ENCODE measurements around the gene RBM33. TPM values are rescaled to one million over a fixed set of nuclear protein-coding genes. Genes with fewer than 3 reads are reported as not detected.

Gene RBM33
- total and polyA plus RNA-seq, 8 donors, result 7.5 to 182 (median 60.5) TPM

DNA sequence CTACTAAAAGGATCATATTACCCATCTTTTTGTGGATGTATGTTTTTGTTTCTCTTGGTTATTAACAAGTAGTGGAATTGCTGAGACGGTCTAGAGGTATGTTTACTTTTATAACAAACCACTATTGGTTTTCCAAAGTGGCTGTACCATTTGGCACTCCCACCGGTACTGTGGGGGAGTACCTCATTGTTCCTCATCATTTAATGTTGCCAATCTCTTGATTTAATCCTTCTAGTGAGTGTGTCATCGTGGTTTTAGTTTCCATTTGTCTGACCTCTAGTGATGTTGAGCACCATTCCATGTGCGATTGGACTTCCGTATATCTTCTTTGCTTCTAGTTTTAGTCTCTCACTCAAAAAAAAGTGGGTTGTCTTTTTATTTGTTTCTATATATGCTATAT, 50.4 kb downstream of the RBM33 start:
- TF ChIP-seq POLR2A (IDR thresholded peaks at IDR 0.05), result no peak
- TF ChIP-seq POLR2AphosphoS5 (IDR thresholded peaks at IDR 0.05), result no peak
- no peak for TF ChIP-seq EP300 (IDR thresholded peaks at IDR 0.05)
- TF ChIP-seq, protein P1, sequence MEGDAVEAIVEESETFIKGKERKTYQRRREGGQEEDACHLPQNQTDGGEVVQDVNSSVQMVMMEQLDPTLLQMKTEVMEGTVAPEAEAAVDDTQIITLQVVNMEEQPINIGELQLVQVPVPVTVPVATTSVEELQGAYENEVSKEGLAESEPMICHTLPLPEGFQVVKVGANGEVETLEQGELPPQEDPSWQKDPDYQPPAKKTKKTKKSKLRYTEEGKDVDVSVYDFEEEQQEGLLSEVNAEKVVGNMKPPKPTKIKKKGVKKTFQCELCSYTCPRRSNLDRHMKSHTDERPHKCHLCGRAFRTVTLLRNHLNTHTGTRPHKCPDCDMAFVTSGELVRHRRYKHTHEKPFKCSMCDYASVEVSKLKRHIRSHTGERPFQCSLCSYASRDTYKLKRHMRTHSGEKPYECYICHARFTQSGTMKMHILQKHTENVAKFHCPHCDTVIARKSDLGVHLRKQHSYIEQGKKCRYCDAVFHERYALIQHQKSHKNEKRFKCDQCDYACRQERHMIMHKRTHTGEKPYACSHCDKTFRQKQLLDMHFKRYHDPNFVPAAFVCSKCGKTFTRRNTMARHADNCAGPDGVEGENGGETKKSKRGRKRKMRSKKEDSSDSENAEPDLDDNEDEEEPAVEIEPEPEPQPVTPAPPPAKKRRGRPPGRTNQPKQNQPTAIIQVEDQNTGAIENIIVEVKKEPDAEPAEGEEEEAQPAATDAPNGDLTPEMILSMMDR (IDR thresholded peaks at IDR 0.05), result no peak
- H3K9me3 ChIP-seq, result no peaks in the 10 kb centered on the region
- WGBS, 5 donors, result 76 to 83% (median 79%) methylated on average over 5 of the region's 5 CpGs
- peaks cover 0 to 3% (median 0%) of the 10 kb centered on the region in 4 donors for H3K36me3 ChIP-seq
- no peak for DNase-seq
- H3K27ac ChIP-seq, result no peak overlapping the region
- H3K4me3 ChIP-seq, result no peak overlapping the region
- intact Hi-C loops (cut with DNase I; ENCODE audit: low total_unique reads), result no loop called here
- peaks cover 0 to 60% (median 27%) of the 10 kb centered on the region in 4 donors for H3K4me1 ChIP-seq
- H3K27me3 ChIP-seq, result no peaks in the 10 kb centered on the region

GRCh38 chr7:155696747-155697146, 52.3 kb downstream of the RBM33 start:
- no peak overlapping the region for H3K4me3 ChIP-seq
- no peak for DNase-seq
- no peaks in the 10 kb centered on the region for H3K27me3 ChIP-seq
- peaks cover 11 to 15% (median 12%) of the 10 kb centered on the region in 4 donors for H3K36me3 ChIP-seq
- no peak for TF ChIP-seq EP300 (IDR thresholded peaks at IDR 0.05)
- TF ChIP-seq POLR2AphosphoS5 (IDR thresholded peaks at IDR 0.05), result no peak
- TF ChIP-seq, protein P1 (IDR thresholded peaks at IDR 0.05), result no peak
- no peak for TF ChIP-seq POLR2A (IDR thresholded peaks at IDR 0.05)
- H3K9me3 ChIP-seq, result no peaks in the 10 kb centered on the region
- H3K4me1 ChIP-seq, result peaks cover 0 to 62% (median 24%) of the 10 kb centered on the region in 4 donors
- 84 to 88% (median 87%) methylated on average over 5 of the region's 5 CpGs for WGBS, 5 donors
- intact Hi-C loops (cut with DNase I; ENCODE audit: low total_unique reads), result no loop called here
- H3K27ac ChIP-seq, result no peak overlapping the region

- peaks cover 17 to 31% (median 31%) of the 10 kb centered on the region in 4 donors for H3K36me3 ChIP-seq
- no peak for TF ChIP-seq POLR2AphosphoS5 (IDR thresholded peaks at IDR 0.05)
- TF ChIP-seq EP300 (IDR thresholded peaks at IDR 0.05), result no peak
- TF ChIP-seq, protein P1 (IDR thresholded peaks at IDR 0.05), result no peak
- no peak for TF ChIP-seq POLR2A (IDR thresholded peaks at IDR 0.05)
- intact Hi-C loops (cut with DNase I; ENCODE audit: low total_unique reads), result no loop called here
- DNase-seq, result no peak
- no peaks in the 10 kb centered on the region for H3K9me3 ChIP-seq
- no peak overlapping the region for H3K4me3 ChIP-seq
- H3K27ac ChIP-seq, result no peak overlapping the region
- peaks cover 0 to 44% (median 21%) of the 10 kb centered on the region in 4 donors for H3K4me1 ChIP-seq
- 40 to 89% (median 84%) methylated on average over 1 of the region's 1 CpG for WGBS, 5 donors
- H3K27me3 ChIP-seq, result no peaks in the 10 kb centered on the region
Measured at GRCh38 chr7:155698633-155699032, 54.2 kb downstream of the RBM33 start.

DNA sequence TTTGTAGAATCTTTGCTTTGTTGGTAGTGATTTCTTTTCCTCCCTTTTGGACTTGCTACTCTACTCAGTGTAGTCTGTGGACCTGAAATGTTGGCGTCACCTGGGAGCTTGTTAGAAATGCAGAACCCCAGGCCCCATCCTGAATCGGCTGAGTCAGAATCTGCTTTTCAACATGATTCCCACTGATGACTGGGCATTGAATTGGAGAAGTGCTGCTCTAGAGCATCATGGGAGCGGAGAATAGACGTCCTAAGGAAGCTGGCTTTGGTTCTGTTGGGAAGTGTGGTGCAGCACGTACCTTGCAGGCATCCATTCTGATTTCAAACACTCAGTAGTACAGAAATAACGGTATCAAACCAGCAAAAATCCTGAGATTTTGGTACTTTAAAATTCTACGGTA, 54.7 kb downstream of the RBM33 start:
- Histone ChIP-seq H3K36me3 (peaks cover 17 to 37% (median 35%) of the 10 kb centered on the region in 4 donors), H3K27ac (no peak overlapping the region), H3K4me1 (peaks cover 0 to 39% (median 18%) of the 10 kb centered on the region in 4 donors), H3K4me3 (no peak overlapping the region), H3K27me3 (no peaks in the 10 kb centered on the region), H3K9me3 (no peaks in the 10 kb centered on the region)
- TF ChIP-seq, protein P1 (IDR thresholded peaks at IDR 0.05), result no peak
- TF ChIP-seq EP300 (IDR thresholded peaks at IDR 0.05), result no peak
- WGBS, 5 donors, result 84 to 93% (median 92%) methylated on average over 7 of the region's 7 CpGs
- intact Hi-C loops (cut with DNase I; ENCODE audit: low total_unique reads), result no loop called here
- DNase-seq, result no peak
